ENCODE measurements around the gene SLC47A2. TPM values are rescaled to one million over a fixed set of nuclear protein-coding genes. Genes with fewer than 3 reads are reported as not detected.

Gene SLC47A2
- total and polyA plus RNA-seq, 2 of the 13 experiments (the other 11 are each of a cell fraction or from before 2014, with no cell fraction given): 0.04 TPM; not detected in 1

DNA sequence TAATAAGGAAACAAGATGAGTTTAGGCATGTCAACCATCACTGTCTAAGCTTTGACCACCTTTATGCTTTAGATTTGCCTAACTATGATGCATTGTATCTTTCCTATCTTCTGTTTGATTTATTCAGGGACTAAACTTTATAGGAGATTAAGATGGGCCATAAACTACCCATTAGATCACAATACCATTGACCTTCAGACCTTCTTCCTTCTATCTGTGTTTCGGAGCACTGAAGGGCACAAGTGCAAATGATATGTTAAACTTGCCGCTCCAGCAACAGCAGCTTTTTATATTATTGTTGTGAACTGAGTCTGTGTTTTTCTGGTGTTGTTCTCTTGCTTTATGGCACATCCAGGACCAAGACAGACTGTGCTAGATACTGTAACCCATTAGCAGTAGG is 84.5 kb downstream of the SLC47A2 start (continued):
- TF ChIP-seq SP140L (CRISPR knock-in tag; IDR thresholded peaks at IDR 0.05; ENCODE audit: borderline replicate concordance) (no peak), TBP (CRISPR knock-in tag; IDR thresholded peaks at IDR 0.05) (no peak), NFYB (CRISPR knock-in tag; IDR thresholded peaks at IDR 0.05) (no peak), CREM (IDR thresholded peaks at IDR 0.05) (no peak), CREM (CRISPR knock-in tag; IDR thresholded peaks at IDR 0.05) (no peak), ZBTB42 (CRISPR knock-in tag; IDR thresholded peaks at IDR 0.05) (no peak), ZNF326 (CRISPR knock-in tag; IDR thresholded peaks at IDR 0.05; ENCODE audit: borderline replicate concordance) (no peak), ZBTB46 (CRISPR knock-in tag; IDR thresholded peaks at IDR 0.05; ENCODE audit: borderline replicate concordance) (no peak), ZNF329 (CRISPR knock-in tag; IDR thresholded peaks at IDR 0.05; ENCODE audit: low read depth) (no peak), ZNF143 (CRISPR knock-in tag; IDR thresholded peaks at IDR 0.05) (no peak), ZNF644 (CRISPR knock-in tag; IDR thresholded peaks at IDR 0.05; ENCODE audit: low read depth) (no peak), POLR2A (IDR thresholded peaks at IDR 0.05; ENCODE audit: insufficient read depth in 1 of 2, low read depth in 2 of 2, low read length in 2 of 2) (no peak), ZNF547 (CRISPR knock-in tag; IDR thresholded peaks at IDR 0.05) (no peak)

DNA sequence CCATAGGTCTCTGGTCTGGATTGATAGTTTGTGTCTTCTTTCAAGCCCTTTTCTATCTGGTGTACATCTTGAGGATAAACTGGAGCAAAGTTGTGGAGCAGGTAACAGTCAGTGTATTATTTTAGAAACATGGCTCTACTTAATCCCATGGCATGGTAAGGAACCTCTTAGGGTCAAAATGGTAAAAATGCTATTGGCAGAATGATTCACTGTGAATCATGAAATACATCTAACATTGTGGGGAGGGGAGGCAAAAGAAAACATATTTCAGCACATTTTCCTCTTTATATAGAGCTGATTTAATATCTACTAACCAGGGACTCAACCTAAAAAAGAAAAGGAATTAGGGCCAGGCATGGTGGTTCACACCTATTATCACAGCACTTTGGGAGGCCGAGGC is 85.7 kb downstream of the SLC47A2 start:
- FAIRE-seq (no peak), ATAC-seq (no peak), DNase-seq (ENCODE audit: low spot score) (no peak)
- peaks cover 35% of the 10 kb centered on the region for H3K4me1 ChIP-seq (ENCODE audit: insufficient read depth, low read length)
- H2AFZ ChIP-seq (ENCODE audit: low read length): no peak overlapping the region
- no peaks in the 10 kb centered on the region for H3K79me2 ChIP-seq (ENCODE audit: insufficient read depth, low read length)
- no TSS peak for BruUV-seq (replicated peaks)
- H4K20me1 ChIP-seq (ENCODE audit: insufficient read depth, low read length): no peaks in the 10 kb centered on the region
- H3K9ac ChIP-seq (ENCODE audit: insufficient read depth, low read depth, low read length): no peak overlapping the region
- intact Hi-C loops (cut with micrococcal nuclease; ENCODE audit: unreplicated experiment): no loop called here
- no peaks in the 10 kb centered on the region for H3K27me3 ChIP-seq (ENCODE audit: control insufficient read depth in 1 of 2, insufficient read depth in 2 of 2, low read length in 2 of 2)
- no peak overlapping the region for H3K4me2 ChIP-seq (ENCODE audit: low read depth, low read length)
- ChIA-PET POLR2A (interaction anchor here (1.1 to 2.2 kb wide), 2 partner anchors 18 to 97 kb away, joined by 3 to 9 read pairs; partner anchors contain the start of genes ALDH3A2 and SLC47A1), CTCF (ENCODE audit: low intra/inter-chr PET ratio, low total read pairs) (no interaction called here)
- H3K27ac ChIP-seq (ENCODE audit: extremely low read length, insufficient read depth, low read length): no peak overlapping the region
- H3K36me3 ChIP-seq (replicated peaks in 1 of 2; ENCODE audit: control insufficient read depth in 1 of 2, insufficient read depth in 2 of 2, low read length in 2 of 2): no peaks in the 10 kb centered on the region
- WGBS (ENCODE audit: low lambda C conversion rate): 100% methylated on average over 1 of the region's 1 CpG
- in situ Hi-C loops (cut with HindIII; ENCODE audit: extremely low pct_ligation_motif_present, low pct_unique_long_range_greater_than_20kb): no loop called here
- TF ChIP-seq ZNF451 (CRISPR knock-in tag; IDR thresholded peaks at IDR 0.05): no peak
- TF ChIP-seq HNF1B (CRISPR knock-in tag; IDR thresholded peaks at IDR 0.05): no peak
- TF ChIP-seq NAIF1 (CRISPR knock-in tag; IDR thresholded peaks at IDR 0.05; ENCODE audit: borderline replicate concordance): no peak
- TF ChIP-seq ZNF34 (CRISPR knock-in tag; IDR thresholded peaks at IDR 0.05; ENCODE audit: borderline replicate concordance): no peak
- no peak for TF ChIP-seq TEAD2 (CRISPR knock-in tag; IDR thresholded peaks at IDR 0.05)
- H3K4me3 ChIP-seq (replicated peaks in 1 of 3; ENCODE audit: insufficient read depth in 1 of 3, low read depth in 2 of 3, low read length in 3 of 3): no peak overlapping the region
- H3K9me3 ChIP-seq (ENCODE audit: low read length): no peaks in the 10 kb centered on the region
